Activated CD8-positive, alpha-beta T cell treated with anti-CD3 and anti-CD28 coated beads, Interleukin-2, amount 10 ng/mL, durations not matched to agents 7 days and 5 days (primary cell): Measurements from ENCODE around the gene CMYA5. TPM values are rescaled to one million over a fixed set of nuclear protein-coding genes. Genes with fewer than 3 reads are reported as not detected.

Experiments
- ATAC-seq: fragments of 150-1000 bp; cut with Tn5 transposase; one replicate; pipeline ENCODE4 v1.10.0; 2021; ENCODE audit warnings: moderate library complexity
- CTCF ChIA-PET: fragments of 350-600 bp; sonication (Branson Sonifier 250); formaldehyde crosslinking; loops from one replicate; lab custom pipeline; 2021; ENCODE audit warnings: antibody characterized with exemption; lab: Charles Lee
- POLR2A ChIA-PET: fragments of 350-600 bp; sonication (Branson Sonifier 250); formaldehyde crosslinking; loops from one replicate; lab custom pipeline; 2021; ENCODE audit warnings: antibody characterized with exemption; lab: Charles Lee
- DNase-seq: peaks from one replicate; pipeline ENCODE4 v3.0.0-alpha.2; 2020
- H3K27ac Mint-ChIP-seq: one replicate; pipeline ENCODE4 v1.8.0; 2021; ENCODE audit warnings: mild to moderate bottlenecking, mixed read lengths
- H3K27me3 Mint-ChIP-seq: one replicate; pipeline ENCODE4 v1.8.0; 2021; ENCODE audit warnings: low read depth, mixed read lengths
- H3K36me3 Mint-ChIP-seq: one replicate; pipeline ENCODE4 v1.8.0; 2021; ENCODE audit warnings: low read depth, mixed read lengths
- H3K4me1 Mint-ChIP-seq: one replicate; pipeline ENCODE4 v1.8.0; 2021; ENCODE audit warnings: low read depth, mixed read lengths
- H3K4me3 Mint-ChIP-seq: one replicate; pipeline ENCODE4 v1.8.0; 2021; ENCODE audit warnings: mild to moderate bottlenecking, mixed read lengths
- H3K9me3 Mint-ChIP-seq: one replicate; pipeline ENCODE4 v1.8.0; 2022; ENCODE audit warnings: mixed read lengths; ENCODE audit not compliant: insufficient read depth
- total RNA-seq, 2 experiments: library from RNA; stranded (reverse); gene quantifications; one replicate each; pipeline ENCODE4 v1.2.3, GENCODE V29; 2021

The CMYA5 gene
- total RNA-seq, 2 experiments from 2014 or later, result 0.18 to 0.40 TPM

- Mint-ChIP-seq H3K4me1 (peaks cover 24% of the 10 kb centered on the region), H3K27me3 (no peaks in the 10 kb centered on the region), H3K4me3 (peak overlapping the region; percentile 16), H3K27ac (peak overlapping the region; percentile 76), H3K36me3 (no peaks in the 10 kb centered on the region), H3K9me3 (no peaks in the 10 kb centered on the region)
- CTCF ChIA-PET, result no interaction called here
- DNase-seq (peak; percentile 27), ATAC-seq (peak; percentile 51)
- POLR2A ChIA-PET, result no interaction called here
These were observed 111.6 kb downstream of the CMYA5 start for GRCh38 chr5:79800979-79801827.

GRCh38 chr5:79802406-79802805, 112.8 kb downstream of the CMYA5 start:
- no peaks in the 10 kb centered on the region for H3K27me3 Mint-ChIP-seq

GRCh38 chr5:79803007-79803406, 113.4 kb downstream of the CMYA5 start:
- DNase-seq (no peak), ATAC-seq (no peak)
- Mint-ChIP-seq H3K27ac (no peak overlapping the region), H3K4me3 (no peak overlapping the region), H3K4me1 (peaks cover 30% of the 10 kb centered on the region), H3K36me3 (no peaks in the 10 kb centered on the region), H3K9me3 (no peaks in the 10 kb centered on the region), H3K27me3 (no peaks in the 10 kb centered on the region)
- POLR2A ChIA-PET, result no interaction called here
- CTCF ChIA-PET, result no interaction called here

More at GRCh38 chr5:79802406-79802805, 112.8 kb downstream of the CMYA5 start:
- no peak for DNase-seq
- Mint-ChIP-seq H3K4me3 (no peak overlapping the region), H3K9me3 (no peaks in the 10 kb centered on the region), H3K36me3 (no peaks in the 10 kb centered on the region), H3K4me1 (peaks cover 30% of the 10 kb centered on the region), H3K27ac (no peak overlapping the region)
- ChIA-PET POLR2A (no interaction called here), CTCF (no interaction called here)
- no peak for ATAC-seq

GRCh38 chr5:79806741-79807140, 117.1 kb downstream of the CMYA5 start:
- no peaks in the 10 kb centered on the region for H3K36me3 Mint-ChIP-seq
- H3K27me3 Mint-ChIP-seq, result no peaks in the 10 kb centered on the region
- POLR2A ChIA-PET, result no interaction called here
- no peaks in the 10 kb centered on the region for H3K9me3 Mint-ChIP-seq
- ATAC-seq (no peak), DNase-seq (no peak)
- H3K4me1 Mint-ChIP-seq, result peaks cover 20% of the 10 kb centered on the region
- no peak overlapping the region for H3K4me3 Mint-ChIP-seq
- H3K27ac Mint-ChIP-seq, result no peak overlapping the region
- CTCF ChIA-PET, result no interaction called here

- Mint-ChIP-seq H3K36me3 (no peaks in the 10 kb centered on the region), H3K27ac (no peak overlapping the region), H3K27me3 (peaks cover 4% of the 10 kb centered on the region), H3K4me3 (no peak overlapping the region), H3K9me3 (no peaks in the 10 kb centered on the region), H3K4me1 (peaks cover 6% of the 10 kb centered on the region)
- DNase-seq (no peak), ATAC-seq (no peak)
- ChIA-PET CTCF (no interaction called here), POLR2A (no interaction called here)
These were observed 120.1 kb downstream of the CMYA5 start for GRCh38 chr5:79809743-79810142.

GRCh38 chr5:79811081-79811480, 121.4 kb downstream of the CMYA5 start:
- ATAC-seq (peak; percentile 19), DNase-seq (no peak)
- CTCF ChIA-PET, result interaction anchor here (1.2 kb wide), 1 partner anchor 83 kb away, joined by 4 read pairs; no protein-coding TSS in a partner anchor
- no peaks in the 10 kb centered on the region for H3K9me3 Mint-ChIP-seq
- H3K36me3 Mint-ChIP-seq, result no peaks in the 10 kb centered on the region
- H3K27me3 Mint-ChIP-seq, result peaks cover 13% of the 10 kb centered on the region
- H3K27ac Mint-ChIP-seq, result no peak overlapping the region
- peaks cover 6% of the 10 kb centered on the region for H3K4me1 Mint-ChIP-seq
- POLR2A ChIA-PET, result no interaction called here
- H3K4me3 Mint-ChIP-seq, result no peak overlapping the region

GRCh38 chr5:79811904-79812303, 122.3 kb downstream of the CMYA5 start:
- no peak overlapping the region for H3K27ac Mint-ChIP-seq
- no peaks in the 10 kb centered on the region for H3K9me3 Mint-ChIP-seq
- no peak overlapping the region for H3K4me3 Mint-ChIP-seq
- peaks cover under 1% of the 10 kb centered on the region for H3K4me1 Mint-ChIP-seq
- ATAC-seq (no peak), DNase-seq (no peak)
- H3K36me3 Mint-ChIP-seq, result no peaks in the 10 kb centered on the region
- ChIA-PET CTCF (interaction anchor here (1.2 kb wide), 1 partner anchor 84 kb away, joined by 4 read pairs; no protein-coding TSS in a partner anchor), POLR2A (interaction anchor here (0.6 kb wide), 1 partner anchor 29 kb away, joined by 3 read pairs; no protein-coding TSS in a partner anchor)
- H3K27me3 Mint-ChIP-seq, result peaks cover 13% of the 10 kb centered on the region

- Mint-ChIP-seq H3K4me3 (no peak overlapping the region), H3K27me3 (peaks cover 13% of the 10 kb centered on the region), H3K36me3 (no peaks in the 10 kb centered on the region), H3K4me1 (no peaks in the 10 kb centered on the region), H3K27ac (no peak overlapping the region), H3K9me3 (peaks cover 9% of the 10 kb centered on the region)
- no peak for ATAC-seq
- DNase-seq, result no peak
- ChIA-PET CTCF (no interaction called here), POLR2A (interaction anchor here (0.6 kb wide), 1 partner anchor 330 kb away, joined by 3 read pairs; no protein-coding TSS in a partner anchor)
These were observed 125.1 kb downstream of the CMYA5 start for GRCh38 chr5:79814699-79815098.

GRCh38 chr5:79816014-79816413, 126.4 kb downstream of the CMYA5 start:
- DNase-seq (no peak), ATAC-seq (no peak)
- H3K27me3 Mint-ChIP-seq, result peaks cover 13% of the 10 kb centered on the region
- H3K36me3 Mint-ChIP-seq, result no peaks in the 10 kb centered on the region
- H3K9me3 Mint-ChIP-seq, result peaks cover 9% of the 10 kb centered on the region
- H3K4me3 Mint-ChIP-seq, result no peak overlapping the region
- ChIA-PET POLR2A (no interaction called here), CTCF (no interaction called here)
- H3K4me1 Mint-ChIP-seq, result no peaks in the 10 kb centered on the region
- H3K27ac Mint-ChIP-seq, result no peak overlapping the region

GRCh38 chr5:79820648-79821047, 131.0 kb downstream of the CMYA5 start:
- DNase-seq, result no peak
- peaks cover 16% of the 10 kb centered on the region for H3K27me3 Mint-ChIP-seq
- ChIA-PET POLR2A (no interaction called here), CTCF (no interaction called here)
- no peak for ATAC-seq
- no peaks in the 10 kb centered on the region for H3K4me1 Mint-ChIP-seq
- H3K36me3 Mint-ChIP-seq, result no peaks in the 10 kb centered on the region
- no peak overlapping the region for H3K27ac Mint-ChIP-seq
- H3K4me3 Mint-ChIP-seq, result no peak overlapping the region
- peaks cover 9% of the 10 kb centered on the region for H3K9me3 Mint-ChIP-seq

GRCh38 chr5:79824444-79824843, 134.8 kb downstream of the CMYA5 start:
- H3K27ac Mint-ChIP-seq, result no peak overlapping the region
- H3K27me3 Mint-ChIP-seq, result peaks cover 16% of the 10 kb centered on the region
- ChIA-PET POLR2A (no interaction called here), CTCF (no interaction called here)
- H3K4me3 Mint-ChIP-seq, result no peak overlapping the region
- ATAC-seq, result no peak
- DNase-seq, result no peak
- H3K36me3 Mint-ChIP-seq, result no peaks in the 10 kb centered on the region
- no peaks in the 10 kb centered on the region for H3K4me1 Mint-ChIP-seq
- H3K9me3 Mint-ChIP-seq, result no peaks in the 10 kb centered on the region

GRCh38 chr5:79825802-79826201, 136.2 kb downstream of the CMYA5 start:
- Mint-ChIP-seq H3K9me3 (no peaks in the 10 kb centered on the region), H3K27ac (no peak overlapping the region), H3K36me3 (no peaks in the 10 kb centered on the region), H3K27me3 (peaks cover 16% of the 10 kb centered on the region), H3K4me3 (no peak overlapping the region), H3K4me1 (no peaks in the 10 kb centered on the region)
- POLR2A ChIA-PET, result no interaction called here
- CTCF ChIA-PET, result no interaction called here
- no peak for ATAC-seq
- DNase-seq, result no peak
